Sigmoid colon (tissue), 4 donors: ENCODE measurements around the gene IGSF9.

Source experiments
- EP300 ChIP-seq, 4 donors: sonication (generic); formaldehyde crosslinking; IDR thresholded peaks; one replicate each; pipeline ENCODE4 v1.6.1; 2017; ENCODE audit warnings: antibody characterized with exemption in 4 of 4
- POLR2A ChIP-seq, 2 donors: fragments of 450-650 bp; IDR thresholded peaks; one replicate each; pipeline ENCODE4 v1.6.1; 2016; ENCODE audit warnings: antibody characterized with exemption in 2 of 2, mild to moderate bottlenecking in 2 of 2, moderate library complexity in 2 of 2
- TF ChIP-seq, protein P1 (sequence below), 4 experiments: fragments of 450-650 bp in 3 of 4; fragments of 200-600 bp in 1 of 4; IDR thresholded peaks; one replicate each; pipeline ENCODE4 v1.5.1; 2016 to 2019; ENCODE audit warnings: antibody characterized with exemption in 4 of 4, mild to moderate bottlenecking in 3 of 4, moderate library complexity in 2 of 4

DNA sequence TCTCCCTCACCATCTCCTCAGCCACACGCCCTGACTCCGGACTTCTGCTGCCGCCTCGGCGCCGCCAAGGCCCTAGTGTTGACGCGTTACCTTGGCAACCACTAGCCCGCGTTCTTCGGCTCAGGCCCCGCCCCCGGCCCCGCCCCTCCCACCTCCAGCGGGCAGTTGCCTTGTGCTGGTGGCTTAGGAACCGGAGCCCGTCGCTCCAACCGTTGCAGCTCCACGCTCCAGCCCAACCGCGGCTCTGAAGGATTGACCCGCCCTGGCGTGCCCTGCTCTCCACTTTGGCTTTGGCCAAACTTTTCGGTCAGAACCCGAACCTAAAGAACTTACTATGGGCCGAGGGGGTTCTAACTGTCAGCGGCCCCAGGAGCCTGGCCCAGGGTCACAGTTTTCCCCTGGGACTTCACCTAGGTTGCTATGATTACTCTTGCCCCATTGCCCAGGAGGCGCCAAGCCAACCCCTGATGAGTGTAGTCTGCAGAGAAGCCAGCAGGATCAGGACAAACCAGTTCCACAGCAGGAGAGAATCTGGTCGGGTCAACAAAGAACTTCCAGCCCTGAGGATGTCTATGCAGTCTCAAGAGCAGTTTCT lies 45.2 kb downstream of the IGSF9 start, which contains the start of gene CFAP45:
- TF ChIP-seq, protein P1, sequence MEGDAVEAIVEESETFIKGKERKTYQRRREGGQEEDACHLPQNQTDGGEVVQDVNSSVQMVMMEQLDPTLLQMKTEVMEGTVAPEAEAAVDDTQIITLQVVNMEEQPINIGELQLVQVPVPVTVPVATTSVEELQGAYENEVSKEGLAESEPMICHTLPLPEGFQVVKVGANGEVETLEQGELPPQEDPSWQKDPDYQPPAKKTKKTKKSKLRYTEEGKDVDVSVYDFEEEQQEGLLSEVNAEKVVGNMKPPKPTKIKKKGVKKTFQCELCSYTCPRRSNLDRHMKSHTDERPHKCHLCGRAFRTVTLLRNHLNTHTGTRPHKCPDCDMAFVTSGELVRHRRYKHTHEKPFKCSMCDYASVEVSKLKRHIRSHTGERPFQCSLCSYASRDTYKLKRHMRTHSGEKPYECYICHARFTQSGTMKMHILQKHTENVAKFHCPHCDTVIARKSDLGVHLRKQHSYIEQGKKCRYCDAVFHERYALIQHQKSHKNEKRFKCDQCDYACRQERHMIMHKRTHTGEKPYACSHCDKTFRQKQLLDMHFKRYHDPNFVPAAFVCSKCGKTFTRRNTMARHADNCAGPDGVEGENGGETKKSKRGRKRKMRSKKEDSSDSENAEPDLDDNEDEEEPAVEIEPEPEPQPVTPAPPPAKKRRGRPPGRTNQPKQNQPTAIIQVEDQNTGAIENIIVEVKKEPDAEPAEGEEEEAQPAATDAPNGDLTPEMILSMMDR (IDR thresholded peaks at IDR 0.05): no peak
- TF ChIP-seq POLR2A (IDR thresholded peaks at IDR 0.05) (no peak), EP300 (IDR thresholded peaks at IDR 0.05) (no peak)
